HAP-1 (cell line): ENCODE measurements around the gene PIGO.

Source experiments
- DNase-seq, 2 experiments: peaks; one replicate each; pipeline ENCODE4 v3.0.0-alpha.2; 2016 to 2020; ENCODE audit warnings: low spot score in 2 of 2
- H3K27me3 ChIP-seq: fragments of 250-450 bp; sonication (Bioruptor Pico); 2 replicates; pipeline ENCODE4 v1.5.1; 2020; ENCODE audit warnings: low read depth, mild to moderate bottlenecking, moderate library complexity
- H3K36me3 ChIP-seq: fragments of 250-450 bp; sonication (Bioruptor Pico); replicated peaks from 2 replicates; pipeline ENCODE4 v1.5.1; 2020; ENCODE audit warnings: mild to moderate bottlenecking
- H3K4me1 ChIP-seq: fragments of 250-450 bp; sonication (Bioruptor Pico); 2 replicates; pipeline ENCODE4 v1.5.1; 2020; ENCODE audit warnings: mild to moderate bottlenecking
- H3K4me3 ChIP-seq: fragments of 250-450 bp; sonication (Bioruptor Pico); 2 replicates; pipeline ENCODE4 v1.5.1; 2020; ENCODE audit warnings: mild to moderate bottlenecking, moderate library complexity
- H3K9me3 ChIP-seq: fragments of 250-450 bp; sonication (Bioruptor Pico); 2 replicates; pipeline ENCODE4 v1.5.1; 2020; ENCODE audit warnings: mild to moderate bottlenecking, moderate library complexity
- in situ Hi-C: fragments of 300-500 bp; cut with MboI; formaldehyde crosslinking; loops from 3 replicates; pipeline ENCODE4 v1.14.3; 2020; ENCODE audit warnings: low sequenced_read_pairs, inconsistent platforms, mixed read lengths

The PIGO gene

DNA sequence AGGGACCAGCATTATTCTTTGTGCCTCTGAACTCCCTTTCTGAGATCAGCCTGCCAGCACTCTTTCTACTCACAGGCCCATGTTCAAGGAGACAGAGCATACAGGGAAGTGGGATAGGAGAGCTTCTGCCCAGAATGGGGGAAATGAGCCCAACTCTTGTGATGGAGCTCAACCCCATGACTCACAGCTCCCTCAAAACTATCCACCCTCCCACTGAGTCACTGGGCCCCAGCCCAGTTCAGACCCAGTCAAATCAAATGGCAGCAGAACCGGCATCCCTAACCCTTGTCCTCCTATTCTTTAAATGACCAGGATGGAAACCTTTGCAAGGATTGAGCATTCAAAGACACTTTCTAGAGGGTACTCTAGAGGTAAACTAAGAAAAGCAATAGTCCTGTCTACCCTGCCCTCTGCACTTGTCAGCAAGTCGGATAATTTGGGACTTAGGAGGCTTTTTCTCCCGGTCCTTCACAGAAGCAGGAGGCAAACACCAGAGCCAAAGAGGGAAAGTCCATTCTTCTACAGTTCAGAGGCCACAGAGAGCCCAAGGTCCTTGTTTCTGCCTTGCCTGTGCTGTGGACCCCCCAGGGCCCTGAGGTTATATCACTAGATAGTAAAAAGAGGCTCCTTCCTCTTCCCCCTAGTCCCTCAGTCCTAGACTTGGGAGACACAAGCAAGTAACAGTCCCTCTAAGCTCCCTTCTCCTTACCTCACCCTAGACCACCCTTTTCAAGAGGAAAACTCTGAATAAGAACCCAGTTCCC, 16.0 kb upstream of the PIGO start:
- Histone ChIP-seq H3K4me3 (no peak overlapping the region), H3K4me1 (peaks cover 20% of the 10 kb centered on the region), H3K27me3 (no peaks in the 10 kb centered on the region), H3K9me3 (no peaks in the 10 kb centered on the region), H3K36me3 (no peaks in the 10 kb centered on the region)
- no peak for DNase-seq
- in situ Hi-C loops, result loop anchor here (25.0 kb wide), 1 partner anchor 450 kb away; a partner anchor contains a TSS

DNA sequence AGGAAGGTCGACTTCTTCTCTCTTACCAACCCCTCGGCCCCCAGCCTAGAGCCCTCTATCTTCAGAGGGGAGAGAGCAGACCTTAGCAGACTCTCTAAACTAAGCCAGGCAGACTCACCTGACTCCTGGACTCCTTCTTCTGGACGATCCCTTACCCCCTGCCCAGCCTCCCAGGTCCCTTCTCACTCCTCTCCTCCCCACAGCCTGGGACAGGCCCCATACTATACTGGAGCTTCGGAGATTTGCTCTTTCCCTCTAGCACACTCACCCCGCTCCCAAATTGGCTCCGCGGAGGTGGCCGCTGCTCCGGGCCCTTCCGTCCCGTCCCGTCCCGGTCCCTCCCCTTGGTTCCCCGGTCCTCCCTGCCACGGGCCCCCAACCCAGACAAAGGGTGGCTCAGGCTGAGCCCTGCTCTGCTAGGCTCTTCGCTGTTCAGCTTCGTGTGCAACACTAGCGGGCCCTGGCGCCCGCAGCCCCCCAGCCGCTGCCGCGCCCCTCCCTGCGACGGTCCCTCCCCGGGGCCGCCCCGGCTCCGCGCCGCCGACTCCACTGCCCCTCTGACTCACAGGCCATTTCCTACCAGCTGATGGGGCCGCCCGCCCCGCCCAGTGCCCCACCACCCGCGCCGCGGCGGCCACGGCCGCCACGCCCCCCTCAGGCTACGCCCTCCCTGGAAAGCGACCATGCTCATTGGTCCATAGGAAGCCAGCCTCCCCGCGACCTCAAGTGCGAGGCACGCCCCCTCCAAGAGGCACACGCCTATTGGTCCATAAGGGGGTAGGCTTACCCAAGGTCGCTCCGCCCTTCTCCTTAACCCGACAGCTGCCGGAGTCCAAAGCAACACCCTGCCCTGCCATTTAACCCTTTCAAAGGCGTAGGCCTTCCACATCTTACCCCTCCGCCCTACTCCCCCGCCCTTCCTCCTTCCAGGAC, 14.9 kb upstream of the PIGO start:
- H3K27me3 ChIP-seq, result no peaks in the 10 kb centered on the region
- no peaks in the 10 kb centered on the region for H3K36me3 ChIP-seq
- in situ Hi-C loops, result loop anchor here (25.0 kb wide), 1 partner anchor 451 kb away; a partner anchor contains a TSS
- peak overlapping the region; percentile 35 for H3K4me3 ChIP-seq
- peak; percentile 97 to 98 for DNase-seq
- peaks cover 17% of the 10 kb centered on the region for H3K4me1 ChIP-seq
- H3K9me3 ChIP-seq, result no peaks in the 10 kb centered on the region

DNA sequence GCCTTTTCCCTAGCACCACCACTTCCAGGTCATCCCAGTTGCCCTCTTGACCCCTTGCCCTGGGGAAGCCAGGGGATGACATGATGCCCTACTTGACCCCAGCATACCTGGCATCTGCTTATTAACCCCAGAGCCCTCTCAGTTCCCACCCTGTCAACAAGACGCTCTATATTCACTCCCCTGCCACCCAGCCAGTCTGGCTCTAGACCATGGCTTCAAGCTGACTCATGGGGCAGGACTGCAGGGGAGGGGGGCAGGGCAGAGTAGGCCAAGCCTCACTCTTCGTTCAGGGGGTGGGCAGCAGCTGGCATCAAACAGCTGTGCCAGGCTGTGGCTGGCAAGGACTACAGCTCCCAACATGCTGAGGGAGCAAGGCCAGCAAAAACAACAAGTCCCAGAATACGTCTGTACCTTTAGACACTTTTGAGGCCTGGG, 14.0 kb upstream of the PIGO start:
- H3K9me3 ChIP-seq, result no peaks in the 10 kb centered on the region
- no peak for DNase-seq
- no peak overlapping the region for H3K4me3 ChIP-seq
- H3K4me1 ChIP-seq, result peaks cover 17% of the 10 kb centered on the region
- no peaks in the 10 kb centered on the region for H3K27me3 ChIP-seq
- in situ Hi-C loops, result loop anchor here (25.0 kb wide), 1 partner anchor 452 kb away; a partner anchor contains a TSS
- no peaks in the 10 kb centered on the region; the same call in 1 of the 2 replicates for H3K36me3 ChIP-seq

DNA sequence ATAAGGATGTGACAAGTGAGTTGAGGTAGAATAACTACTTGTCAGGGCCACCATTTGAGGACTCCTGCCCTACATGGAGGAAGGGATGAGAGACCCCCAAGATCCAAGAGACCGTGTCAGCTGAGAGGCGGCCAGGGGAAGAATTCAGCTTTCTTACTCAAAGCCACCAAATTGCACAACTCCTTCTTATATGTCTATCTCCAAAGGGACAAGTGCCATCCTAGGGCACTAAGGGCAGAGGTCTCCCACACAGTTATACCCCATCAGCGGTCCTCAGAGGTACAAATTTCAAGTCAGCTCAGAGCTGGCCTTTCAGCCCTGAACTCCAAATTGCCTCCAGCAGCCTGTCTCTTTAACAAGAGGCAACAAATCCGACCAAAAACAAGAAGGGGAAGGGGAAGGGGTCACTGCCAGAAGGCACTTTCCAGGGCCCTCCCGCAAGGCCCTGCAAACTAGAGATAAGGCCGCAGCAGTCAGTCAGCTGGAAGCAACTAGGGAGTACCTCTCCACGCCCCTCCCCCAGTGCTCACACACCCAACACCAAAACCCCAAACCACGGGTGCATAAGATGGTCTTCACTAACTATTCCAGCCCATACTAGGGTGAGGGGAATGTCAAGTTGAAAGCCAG, 12.7 kb upstream of the PIGO start:
- H3K27me3 ChIP-seq, result no peaks in the 10 kb centered on the region
- in situ Hi-C loops, result loop anchor here (25.0 kb wide), 1 partner anchor 453 kb away; a partner anchor contains a TSS

DNA sequence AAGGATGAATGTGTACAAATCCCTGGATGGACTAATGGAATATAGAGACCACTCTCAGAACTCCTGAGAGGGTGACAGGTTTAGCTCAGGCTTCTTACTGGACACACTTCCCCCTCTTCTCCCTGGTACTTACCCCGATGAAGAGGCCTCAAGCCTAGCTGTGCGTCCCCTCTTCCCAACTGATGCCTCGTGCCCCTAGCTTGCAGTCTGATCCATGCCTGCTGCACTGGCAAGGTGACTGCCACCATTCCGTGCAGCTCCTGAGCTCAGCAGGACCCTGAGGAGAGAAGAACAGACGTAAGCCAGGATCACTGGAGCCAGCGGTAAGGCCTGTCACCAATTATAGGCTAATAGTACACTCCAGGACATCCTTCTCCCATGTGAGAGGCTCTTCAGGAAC, 12.1 kb upstream of the PIGO start:
- in situ Hi-C loops, result loop anchor here (25.0 kb wide), 1 partner anchor 454 kb away; a partner anchor contains a TSS
- H3K36me3 ChIP-seq, result no peaks in the 10 kb centered on the region; the same call in 1 of the 2 replicates
- peaks cover 7% of the 10 kb centered on the region for H3K4me1 ChIP-seq
- DNase-seq, result no peak
- no peaks in the 10 kb centered on the region for H3K9me3 ChIP-seq
- no peaks in the 10 kb centered on the region for H3K27me3 ChIP-seq
- no peak overlapping the region for H3K4me3 ChIP-seq

More for the DNA sequence above, 12.7 kb upstream of the PIGO start:
- Histone ChIP-seq H3K4me1 (peaks cover 7% of the 10 kb centered on the region), H3K4me3 (no peak overlapping the region), H3K36me3 (no peaks in the 10 kb centered on the region; the same call in 1 of the 2 replicates), H3K9me3 (no peaks in the 10 kb centered on the region)
- no peak for DNase-seq

DNA sequence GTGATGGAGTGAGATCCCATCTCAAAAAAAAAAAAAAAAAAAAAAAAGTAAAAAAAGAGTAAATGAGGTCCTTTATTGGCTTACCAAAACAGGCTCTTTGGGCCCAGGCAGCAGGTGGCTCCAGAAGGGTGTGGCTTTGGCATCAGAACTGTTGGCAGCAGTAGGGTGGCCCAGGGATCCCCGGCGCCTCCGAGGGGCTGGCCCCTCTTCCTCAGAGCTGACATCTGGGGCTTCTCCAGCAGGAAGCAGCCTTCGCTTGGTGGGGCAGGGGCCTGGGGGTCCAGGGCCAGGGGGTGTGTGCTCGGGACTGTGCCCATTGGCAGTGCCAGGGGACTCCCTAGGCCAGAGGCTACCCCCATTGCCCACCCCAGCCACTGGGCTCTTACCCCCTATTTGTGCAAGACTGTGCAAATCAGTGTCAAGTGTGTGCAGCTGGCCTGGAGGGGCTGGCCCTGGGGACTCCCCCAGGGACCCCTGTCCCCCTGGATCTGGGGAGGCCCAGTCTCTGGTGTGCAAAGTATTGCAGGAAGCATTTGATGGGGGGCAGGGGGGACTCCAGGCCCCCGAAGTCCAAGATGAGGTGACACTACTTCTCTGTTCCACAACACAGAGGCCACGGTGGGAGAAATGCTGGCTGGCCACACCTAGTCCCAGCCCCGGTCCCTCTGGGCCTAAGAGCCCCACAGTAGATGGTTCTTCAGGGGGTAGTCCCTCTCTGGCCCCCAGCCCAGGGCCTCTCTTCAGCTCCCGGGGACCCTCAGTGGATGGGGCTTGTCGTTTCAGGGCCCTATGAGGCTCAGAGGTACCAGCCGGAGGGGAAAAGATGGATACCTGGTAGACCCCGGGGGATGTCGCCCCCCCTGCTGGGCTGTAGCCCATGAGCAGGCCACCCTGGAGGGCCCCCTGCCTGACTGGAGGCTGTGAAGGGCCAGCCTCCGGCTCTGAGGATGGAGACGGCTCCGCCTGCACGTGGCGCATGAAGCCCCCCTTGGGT, 11.2 kb upstream of the PIGO start:
- Histone ChIP-seq H3K4me1 (peaks cover 9% of the 10 kb centered on the region), H3K36me3 (no peaks in the 10 kb centered on the region; the same call in 1 of the 2 replicates), H3K27me3 (no peaks in the 10 kb centered on the region), H3K9me3 (no peaks in the 10 kb centered on the region), H3K4me3 (no peak overlapping the region)
- DNase-seq, result no peak
- in situ Hi-C loops, result loop anchor here (25.0 kb wide), 1 partner anchor 455 kb away; a partner anchor contains a TSS

DNA sequence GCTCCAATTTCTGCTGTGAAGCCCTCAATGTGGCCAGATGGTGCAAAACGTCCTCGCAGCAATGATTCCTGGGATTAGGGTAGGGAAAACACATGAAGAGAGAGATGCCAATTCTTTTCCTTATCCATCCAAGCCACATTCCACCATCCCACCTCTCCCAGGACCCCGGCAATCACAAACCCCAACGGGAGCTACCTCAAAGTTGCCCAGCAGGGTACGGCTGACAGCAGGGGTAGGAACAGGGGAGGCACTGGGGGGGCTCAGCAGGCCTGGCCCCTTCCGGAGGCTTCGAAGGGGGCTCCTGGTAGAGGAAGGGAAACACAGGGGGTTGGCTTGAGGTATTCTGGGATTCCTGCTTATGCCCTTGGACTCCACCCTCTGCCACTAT, 9.9 kb upstream of the PIGO start:
- no peaks in the 10 kb centered on the region for H3K9me3 ChIP-seq
- peaks cover 13% of the 10 kb centered on the region for H3K4me1 ChIP-seq
- no peak overlapping the region for H3K4me3 ChIP-seq
- no peak for DNase-seq
- peaks cover 10% of the 10 kb centered on the region for H3K36me3 ChIP-seq
- in situ Hi-C loops, result loop anchor here (25.0 kb wide), 1 partner anchor 456 kb away; a partner anchor contains a TSS
- H3K27me3 ChIP-seq, result no peaks in the 10 kb centered on the region

DNA sequence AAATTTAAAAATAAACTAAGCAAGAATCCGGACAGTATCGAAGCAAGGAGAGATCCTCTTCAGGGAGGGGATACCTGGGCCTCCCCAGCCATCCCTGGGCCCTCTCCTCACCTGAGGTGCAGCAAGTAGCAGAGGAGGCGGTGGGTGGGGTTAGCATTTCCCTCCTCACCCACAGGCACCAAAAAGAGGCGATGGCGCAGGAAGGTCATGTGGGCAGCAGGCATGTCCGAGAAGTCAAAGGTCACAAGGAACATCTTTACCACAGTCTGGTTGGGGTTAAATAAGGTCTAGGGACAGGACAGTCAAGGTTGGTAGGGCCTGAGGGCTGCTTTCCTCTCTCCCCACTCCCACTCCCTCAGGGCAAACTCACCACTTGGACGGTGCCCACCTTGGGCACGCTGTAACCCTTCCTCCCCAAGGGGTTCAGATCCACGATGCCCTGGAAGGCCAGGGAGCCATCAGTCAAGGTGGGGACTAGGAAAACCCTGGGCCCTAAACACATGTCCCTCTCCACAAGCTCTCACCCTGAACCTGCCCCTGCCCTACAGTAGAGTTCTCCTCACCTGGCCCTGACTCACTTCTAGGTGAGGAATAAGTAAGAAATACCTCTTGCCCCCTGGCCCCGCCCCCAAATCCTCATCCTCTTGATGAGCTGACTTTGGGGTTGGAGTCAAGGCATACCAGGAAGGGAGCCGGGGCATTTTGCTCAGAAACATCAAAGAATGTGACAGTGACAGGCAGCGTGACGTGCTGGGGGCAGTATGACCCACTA, 9.4 kb upstream of the PIGO start:
- DNase-seq, result no peak
- in situ Hi-C loops, result loop anchor here (25.0 kb wide), 1 partner anchor 457 kb away; a partner anchor contains a TSS
- Histone ChIP-seq H3K36me3 (peaks cover 16% of the 10 kb centered on the region), H3K4me1 (peaks cover 13% of the 10 kb centered on the region), H3K4me3 (no peak overlapping the region), H3K9me3 (no peaks in the 10 kb centered on the region), H3K27me3 (no peaks in the 10 kb centered on the region)

DNA sequence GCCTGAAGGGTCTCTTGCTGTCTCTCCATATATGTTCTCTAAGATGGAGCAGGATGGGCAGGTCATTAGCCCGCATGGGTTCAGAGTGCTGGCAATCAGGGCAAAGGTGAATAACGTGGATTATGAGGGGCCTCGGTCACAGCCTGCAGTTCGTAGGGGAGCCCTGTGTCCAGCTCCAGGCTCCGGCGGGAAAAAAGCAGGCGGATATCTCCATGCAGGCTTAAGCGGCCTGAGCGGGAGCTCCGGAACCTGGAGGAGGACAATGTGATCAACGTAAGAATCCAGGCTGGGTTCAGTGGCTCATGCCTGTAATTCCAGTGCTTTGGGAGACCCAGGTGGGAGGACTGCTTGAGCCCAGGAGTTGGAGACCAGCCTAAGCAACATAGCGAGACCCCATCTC, 8.7 kb upstream of the PIGO start:
- peaks cover 22% of the 10 kb centered on the region for H3K36me3 ChIP-seq
- no peak overlapping the region for H3K4me3 ChIP-seq
- in situ Hi-C loops, result loop anchor here (25.0 kb wide), 1 partner anchor 457 kb away; a partner anchor contains a TSS
- no peaks in the 10 kb centered on the region for H3K9me3 ChIP-seq
- DNase-seq, result no peak
- H3K27me3 ChIP-seq, result no peaks in the 10 kb centered on the region
- H3K4me1 ChIP-seq, result peaks cover 13% of the 10 kb centered on the region

DNA sequence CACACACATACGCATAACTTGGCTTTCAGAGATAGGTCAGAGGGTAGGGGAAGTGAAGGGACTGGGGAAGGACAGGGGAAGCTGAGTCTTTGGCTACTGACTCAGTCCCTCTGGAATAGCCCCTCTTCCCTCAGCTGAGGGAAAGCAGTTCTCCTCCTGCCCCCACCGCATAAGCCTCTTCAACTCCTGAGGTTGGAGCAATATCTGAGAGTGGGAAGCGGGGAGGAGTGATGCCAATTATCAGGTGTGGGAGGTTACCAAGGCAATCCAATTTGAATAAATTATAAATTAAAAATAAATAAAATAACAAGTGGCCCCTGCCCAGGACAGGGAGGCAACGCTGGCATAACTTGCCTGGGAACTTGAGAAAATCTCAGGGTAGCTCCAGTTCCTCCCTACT, 8.2 kb upstream of the PIGO start:
- Histone ChIP-seq H3K4me3 (no peak overlapping the region), H3K9me3 (no peaks in the 10 kb centered on the region), H3K4me1 (peaks cover 13% of the 10 kb centered on the region), H3K27me3 (no peaks in the 10 kb centered on the region), H3K36me3 (peaks cover 27% of the 10 kb centered on the region)
- in situ Hi-C loops, result loop anchor here (25.0 kb wide), 1 partner anchor 458 kb away; a partner anchor contains a TSS
- DNase-seq, result no peak

DNA sequence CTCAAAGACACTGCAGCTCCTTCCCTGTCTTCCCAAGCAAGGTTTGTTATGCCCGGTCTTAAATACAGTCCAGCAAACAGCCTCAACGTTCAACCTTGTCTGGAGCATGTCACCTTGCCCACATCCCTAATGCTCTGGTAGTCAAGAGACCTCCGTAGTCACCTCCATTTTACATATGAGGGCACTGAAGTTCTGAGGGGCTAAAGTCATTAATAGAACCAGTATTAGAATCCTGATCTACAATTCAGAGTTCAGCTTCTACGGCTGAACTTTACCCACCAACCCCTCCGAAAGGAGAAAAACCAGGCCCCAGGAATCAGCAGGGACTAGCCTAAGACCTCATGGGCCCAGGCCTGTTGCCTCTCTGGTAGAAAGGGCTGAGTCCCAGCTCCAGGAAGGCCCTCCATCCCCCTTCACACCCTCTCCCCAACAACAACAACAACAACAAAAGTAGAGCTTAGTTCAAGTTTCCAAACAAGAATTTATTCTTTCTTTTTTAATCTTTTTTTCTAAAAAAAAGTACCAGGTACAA, 7.3 kb upstream of the PIGO start:
- Histone ChIP-seq H3K9me3 (no peaks in the 10 kb centered on the region), H3K4me3 (peak overlapping the region; percentile 63), H3K4me1 (peaks cover 13% of the 10 kb centered on the region), H3K36me3 (peaks cover 32% of the 10 kb centered on the region), H3K27me3 (no peaks in the 10 kb centered on the region)
- in situ Hi-C loops, result loop anchor here (25.0 kb wide), 1 partner anchor 459 kb away; a partner anchor contains a TSS
- DNase-seq, result no peak
